GM19438 (cell line): Measurements from ENCODE around the gene CCDC9B.

ENCODE experiments used
- ATAC-seq: cut with Tn5 transposase; IDR thresholded peaks from one replicate; pipeline ENCODE4 v1.9.1; 2021; ENCODE audit warnings: low read depth; ENCODE audit not compliant: unreplicated experiment

Gene CCDC9B

GRCh38 chr15:40340740-40341400 is at the start of gene CCDC9B:
Gene CCDC9B (minus strand): TSS chr15:40340939. CDS start chr15:40340819, 120 bp downstream.
- no peak for ATAC-seq

GRCh38 chr15:40389824-40390595 is 49.3 kb upstream of the CCDC9B start:
- ATAC-seq, result no peak

- no peak for ATAC-seq
Measured at GRCh38 chr15:40388941-40389823, 48.4 kb upstream of the CCDC9B start.

- ATAC-seq, result no peak
Measured at GRCh38 chr15:40386480-40386879, 45.7 kb upstream of the CCDC9B start.

GRCh38 chr15:40382580-40383456 is 42.1 kb upstream of the CCDC9B start, which contains the start of gene KNSTRN:
Gene KNSTRN (plus strand): TSS chr15:40382721. CDS start chr15:40382836, 115 bp downstream.
- peak; percentile 92 for ATAC-seq

- ATAC-seq, result no peak
Measured at GRCh38 chr15:40381818-40382529, 41.2 kb upstream of the CCDC9B start.

- ATAC-seq, result no peak
Measured at GRCh38 chr15:40380636-40381035, 39.9 kb upstream of the CCDC9B start.

- no peak for ATAC-seq
Measured at GRCh38 chr15:40379853-40380252, 39.1 kb upstream of the CCDC9B start.

- no peak for ATAC-seq
Measured at GRCh38 chr15:40379374-40379773, 38.6 kb upstream of the CCDC9B start.

GRCh38 chr15:40377606-40378005 is 36.9 kb upstream of the CCDC9B start:
- ATAC-seq, result no peak

GRCh38 chr15:40372981-40373380 is 32.2 kb upstream of the CCDC9B start:
- no peak for ATAC-seq

GRCh38 chr15:40369971-40370370 is 29.2 kb upstream of the CCDC9B start:
- ATAC-seq, result no peak

- no peak for ATAC-seq
Measured at GRCh38 chr15:40369474-40369869, 28.7 kb upstream of the CCDC9B start.

GRCh38 chr15:40368719-40369473 is 28.2 kb upstream of the CCDC9B start:
- no peak for ATAC-seq

- ATAC-seq, result peak; percentile 82
Measured at GRCh38 chr15:40367686-40368611, 27.2 kb upstream of the CCDC9B start.

- ATAC-seq, result no peak
Measured at GRCh38 chr15:40367371-40367685, 26.6 kb upstream of the CCDC9B start.

- no peak for ATAC-seq
Measured at GRCh38 chr15:40366457-40367370, 26.0 kb upstream of the CCDC9B start.
